Keratinocyte (primary cell): ENCODE measurements around the gene C1R.

ENCODE experiments used
- EZH2 ChIP-seq: IDR thresholded peaks from one replicate; pipeline ENCODE4 v1.6.1; 2012; ENCODE audit warnings: inconsistent platforms, mild to moderate bottlenecking, low read length, moderate library complexity
- TF ChIP-seq, protein P1 (sequence below), 3 experiments: IDR thresholded peaks in 1 of 3; conservative IDR thresholded peaks in 1 of 3; optimal IDR thresholded peaks in 1 of 3; 2 replicates in 2 of 3; 3 replicates in 1 of 3; pipeline versions ENCODE3 to v1.5.1; 2011; ENCODE audit warnings: low read length in 3 of 3, mild to moderate bottlenecking in 3 of 3, moderate library complexity in 2 of 3, control low read depth in 1 of 3, inconsistent platforms in 1 of 3; ENCODE audit not compliant: insufficient read depth in 2 of 3; ENCODE audit errors: extremely low read depth in 1 of 3

DNA sequence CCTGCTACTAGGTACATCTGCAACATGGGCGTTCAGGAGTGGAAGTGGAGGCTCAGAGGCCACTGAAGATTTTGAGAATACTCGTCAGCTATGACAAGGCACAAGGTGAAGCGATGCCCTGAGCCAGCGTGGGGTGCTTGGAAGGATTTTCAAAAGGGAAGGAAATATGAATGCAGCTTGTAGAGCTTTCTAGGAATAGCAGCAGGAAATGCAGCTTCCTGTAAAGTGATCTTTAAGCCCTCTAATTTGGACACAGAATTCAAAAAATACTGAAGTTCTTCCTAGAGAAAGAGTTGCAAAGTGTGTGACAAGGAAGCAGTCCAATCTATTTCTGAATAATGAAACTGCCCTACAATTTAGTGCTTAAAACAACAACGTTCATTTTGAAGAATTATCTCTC is 44.9 kb downstream of the C1R start:
- TF ChIP-seq, protein P1, sequence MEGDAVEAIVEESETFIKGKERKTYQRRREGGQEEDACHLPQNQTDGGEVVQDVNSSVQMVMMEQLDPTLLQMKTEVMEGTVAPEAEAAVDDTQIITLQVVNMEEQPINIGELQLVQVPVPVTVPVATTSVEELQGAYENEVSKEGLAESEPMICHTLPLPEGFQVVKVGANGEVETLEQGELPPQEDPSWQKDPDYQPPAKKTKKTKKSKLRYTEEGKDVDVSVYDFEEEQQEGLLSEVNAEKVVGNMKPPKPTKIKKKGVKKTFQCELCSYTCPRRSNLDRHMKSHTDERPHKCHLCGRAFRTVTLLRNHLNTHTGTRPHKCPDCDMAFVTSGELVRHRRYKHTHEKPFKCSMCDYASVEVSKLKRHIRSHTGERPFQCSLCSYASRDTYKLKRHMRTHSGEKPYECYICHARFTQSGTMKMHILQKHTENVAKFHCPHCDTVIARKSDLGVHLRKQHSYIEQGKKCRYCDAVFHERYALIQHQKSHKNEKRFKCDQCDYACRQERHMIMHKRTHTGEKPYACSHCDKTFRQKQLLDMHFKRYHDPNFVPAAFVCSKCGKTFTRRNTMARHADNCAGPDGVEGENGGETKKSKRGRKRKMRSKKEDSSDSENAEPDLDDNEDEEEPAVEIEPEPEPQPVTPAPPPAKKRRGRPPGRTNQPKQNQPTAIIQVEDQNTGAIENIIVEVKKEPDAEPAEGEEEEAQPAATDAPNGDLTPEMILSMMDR (optimal IDR thresholded peaks at IDR 0.05 in 1 of 3, IDR thresholded peaks at IDR 0.05 in 1 of 3, conservative IDR thresholded peaks at IDR 0.05 in 1 of 3; ENCODE audit: extremely low read depth in 1 of 3, insufficient read depth in 2 of 3, low read length in 3 of 3) = no peak
- TF ChIP-seq EZH2 = no peak
